Measurements from ENCODE around the gene PAFAH1B2.
"Not testable (repeated sequence)": the region's sequence is repeated elsewhere in the genome, so short reads cannot be mapped to it uniquely, and the experiment has no call there.

The PAFAH1B2 gene

DNA sequence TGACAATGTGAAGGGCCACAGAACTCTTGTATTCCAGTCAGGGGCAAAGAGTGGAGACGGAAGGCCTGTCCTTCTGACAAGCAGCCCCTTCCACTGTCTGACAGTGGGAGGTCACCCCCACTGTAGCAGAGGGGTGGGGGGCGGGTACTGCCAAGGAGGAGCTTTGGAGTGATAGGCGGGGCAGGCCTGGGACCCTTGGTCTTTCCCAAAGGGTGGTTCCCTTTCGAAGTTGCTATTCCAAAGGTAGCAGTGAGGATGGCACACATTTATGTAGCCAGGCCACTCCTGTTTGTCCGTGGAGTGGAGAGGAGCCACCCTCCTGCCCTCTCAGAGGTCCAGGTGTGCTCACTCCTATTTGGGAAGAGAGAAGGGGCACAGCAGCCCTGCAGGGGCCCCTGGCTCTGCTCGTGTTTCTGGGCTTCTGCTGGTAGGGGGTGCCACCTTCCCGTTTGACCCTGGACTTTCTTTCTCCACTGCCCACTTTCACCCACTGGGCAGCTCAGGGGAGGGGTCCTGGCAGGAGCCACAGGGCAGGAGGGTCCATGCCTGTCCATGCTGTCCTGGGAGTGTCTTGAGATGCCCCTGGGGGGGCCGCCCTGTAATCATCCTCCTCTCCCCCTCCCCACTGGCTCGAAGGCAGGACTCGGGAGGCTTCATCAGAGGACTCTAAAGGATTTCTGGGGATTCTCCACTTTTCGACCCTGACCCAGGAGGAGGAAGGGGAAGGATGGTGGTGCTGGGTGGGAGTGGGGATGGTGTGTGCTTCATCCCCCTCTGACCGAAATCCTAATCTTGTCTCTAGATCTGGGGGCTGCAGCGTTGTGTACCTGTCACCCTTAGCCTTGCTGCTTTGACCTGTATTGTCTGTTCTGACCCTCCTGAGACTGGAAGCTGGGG lies 56.1 kb downstream of the PAFAH1B2 start:
- H3K9me3 ChIP-seq (ENCODE audit: control insufficient read depth in 5 of 5, low read length in 5 of 5): no peaks in the 10 kb centered on the region
- H3K9ac ChIP-seq (ENCODE audit: low read length in 5 of 5): peak overlapping the region; percentile 1 to 67 (median 59)
- peaks cover 0 to 47% (median 40%) of the 10 kb centered on the region in 5 donors for H3K36me3 ChIP-seq (ENCODE audit: control insufficient read depth in 5 of 5, insufficient read depth in 5 of 5, low read length in 5 of 5)
- H3K27me3 ChIP-seq (ENCODE audit: control insufficient read depth in 5 of 5, insufficient read depth in 4 of 5, low read length in 5 of 5): no peaks in the 10 kb centered on the region
- H3K4me3 ChIP-seq (ENCODE audit: low read depth in 1 of 5, low read length in 5 of 5): peak overlapping the region; percentile 63 to 71 (median 67)
- H3K27ac ChIP-seq (ENCODE audit: low read depth, low read length): peak overlapping the region; percentile 79
- H3K4me1 ChIP-seq (ENCODE audit: control insufficient read depth in 5 of 5, insufficient read depth in 5 of 5, low read length in 5 of 5): peaks cover 6 to 80% (median 75%) of the 10 kb centered on the region in 5 donors

DNA sequence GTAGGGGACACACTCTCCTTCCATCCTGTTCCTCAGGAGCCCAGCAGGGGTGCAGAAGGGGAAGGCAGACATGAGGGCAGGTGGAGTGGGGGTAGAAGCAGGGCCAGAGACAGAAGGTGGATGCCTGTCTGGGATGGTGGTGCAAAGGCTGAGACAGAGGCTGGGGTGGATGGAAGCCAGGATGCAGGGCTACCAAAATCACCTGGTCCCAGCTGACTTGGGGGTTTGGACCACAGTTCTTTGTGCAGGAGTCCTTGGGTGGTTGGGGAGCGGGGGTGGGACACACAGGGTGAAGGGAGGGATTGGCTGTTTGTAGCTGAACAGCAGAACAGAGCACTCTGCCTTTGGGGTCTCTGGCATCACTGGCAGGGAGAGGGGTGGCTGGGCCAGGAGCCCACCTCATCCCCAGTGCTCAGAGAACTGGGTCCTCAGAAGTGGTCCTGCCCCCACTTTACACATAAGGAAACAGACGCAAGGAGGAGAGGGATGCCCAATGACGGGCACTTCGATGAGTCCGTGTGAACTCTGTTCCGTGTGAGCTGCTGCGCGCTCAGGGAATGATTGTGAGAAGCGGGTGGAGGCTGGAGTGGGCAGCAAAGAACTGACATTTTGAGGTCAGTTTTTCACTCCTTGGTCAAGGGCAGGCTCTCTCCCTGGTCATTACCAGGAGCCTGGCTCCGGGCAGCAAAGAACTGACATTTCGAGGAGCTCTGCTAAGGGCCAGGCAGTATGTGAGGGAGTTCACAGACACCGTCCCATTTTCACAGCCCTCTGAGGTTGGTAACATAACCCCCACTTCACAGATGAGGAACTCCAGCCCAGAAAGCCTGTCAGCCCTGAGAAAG lies 56.9 kb downstream of the PAFAH1B2 start:
- H3K27me3 ChIP-seq (ENCODE audit: control insufficient read depth in 5 of 5, insufficient read depth in 4 of 5, low read length in 5 of 5): no peaks in the 10 kb centered on the region
- H3K9me3 ChIP-seq (ENCODE audit: control insufficient read depth in 5 of 5, low read length in 5 of 5): no peaks in the 10 kb centered on the region
- peaks cover 0 to 44% (median 35%) of the 10 kb centered on the region in 5 donors for H3K36me3 ChIP-seq (ENCODE audit: control insufficient read depth in 5 of 5, insufficient read depth in 5 of 5, low read length in 5 of 5)
- peak overlapping the region; percentile 79 for H3K27ac ChIP-seq (ENCODE audit: low read depth, low read length)
- peak overlapping the region; percentile 63 to 71 (median 67) for H3K4me3 ChIP-seq (ENCODE audit: low read depth in 1 of 5, low read length in 5 of 5)
- peak overlapping the region; percentile 8 to 67 (median 59) for H3K9ac ChIP-seq (ENCODE audit: low read length in 5 of 5)
- peaks cover 6 to 86% (median 81%) of the 10 kb centered on the region in 5 donors for H3K4me1 ChIP-seq (ENCODE audit: control insufficient read depth in 5 of 5, insufficient read depth in 5 of 5, low read length in 5 of 5)

DNA sequence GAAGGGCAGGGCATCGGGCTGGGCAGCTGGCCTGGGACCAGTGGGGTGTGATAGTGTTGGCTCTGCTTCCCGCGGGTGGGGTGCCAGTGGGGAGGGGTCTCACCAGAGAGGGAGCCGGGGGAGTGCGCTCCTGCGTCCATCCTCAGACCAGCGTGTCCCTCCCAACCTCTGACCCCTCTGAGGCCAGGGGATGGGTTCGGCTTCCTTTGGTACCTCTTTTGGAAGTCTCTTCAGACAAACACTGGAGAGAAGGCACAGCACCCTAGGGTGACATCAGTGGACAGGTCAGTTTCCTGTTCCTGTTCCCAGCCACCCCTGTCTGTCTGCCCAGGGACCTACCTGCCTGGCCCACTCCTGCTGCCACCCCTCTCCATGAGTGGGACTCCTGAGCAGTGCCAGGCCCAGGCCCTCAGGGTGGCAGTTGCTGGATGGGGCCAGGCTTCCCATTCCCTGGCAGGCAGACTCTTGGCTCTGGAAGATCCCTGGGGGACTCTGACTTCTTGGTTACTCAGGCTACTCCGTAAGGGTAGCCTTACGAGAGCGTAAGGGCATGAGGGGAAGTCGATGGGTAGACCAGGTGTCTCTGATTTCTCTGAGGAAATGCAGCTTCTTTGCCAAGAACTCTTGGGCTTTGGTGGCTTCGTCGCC lies 57.7 kb downstream of the PAFAH1B2 start:
- Histone ChIP-seq H3K36me3 (ENCODE audit: control insufficient read depth in 5 of 5, insufficient read depth in 5 of 5, low read length in 5 of 5) (peaks cover 0 to 40% (median 28%) of the 10 kb centered on the region in 5 donors), H3K9ac (ENCODE audit: low read length in 5 of 5) (peak overlapping the region in 4 of 5 donors; percentile 8 to 67 (median 58)), H3K27ac (ENCODE audit: low read depth, low read length) (peak overlapping the region; percentile 79), H3K27me3 (ENCODE audit: control insufficient read depth in 5 of 5, insufficient read depth in 4 of 5, low read length in 5 of 5) (no peaks in the 10 kb centered on the region), H3K4me1 (ENCODE audit: control insufficient read depth in 5 of 5, insufficient read depth in 5 of 5, low read length in 5 of 5) (peaks cover 6 to 89% (median 84%) of the 10 kb centered on the region in 5 donors), H3K9me3 (ENCODE audit: control insufficient read depth in 5 of 5, low read length in 5 of 5) (no peaks in the 10 kb centered on the region), H3K4me3 (ENCODE audit: low read depth in 1 of 5, low read length in 5 of 5) (peak overlapping the region; percentile 63 to 71 (median 67))

DNA sequence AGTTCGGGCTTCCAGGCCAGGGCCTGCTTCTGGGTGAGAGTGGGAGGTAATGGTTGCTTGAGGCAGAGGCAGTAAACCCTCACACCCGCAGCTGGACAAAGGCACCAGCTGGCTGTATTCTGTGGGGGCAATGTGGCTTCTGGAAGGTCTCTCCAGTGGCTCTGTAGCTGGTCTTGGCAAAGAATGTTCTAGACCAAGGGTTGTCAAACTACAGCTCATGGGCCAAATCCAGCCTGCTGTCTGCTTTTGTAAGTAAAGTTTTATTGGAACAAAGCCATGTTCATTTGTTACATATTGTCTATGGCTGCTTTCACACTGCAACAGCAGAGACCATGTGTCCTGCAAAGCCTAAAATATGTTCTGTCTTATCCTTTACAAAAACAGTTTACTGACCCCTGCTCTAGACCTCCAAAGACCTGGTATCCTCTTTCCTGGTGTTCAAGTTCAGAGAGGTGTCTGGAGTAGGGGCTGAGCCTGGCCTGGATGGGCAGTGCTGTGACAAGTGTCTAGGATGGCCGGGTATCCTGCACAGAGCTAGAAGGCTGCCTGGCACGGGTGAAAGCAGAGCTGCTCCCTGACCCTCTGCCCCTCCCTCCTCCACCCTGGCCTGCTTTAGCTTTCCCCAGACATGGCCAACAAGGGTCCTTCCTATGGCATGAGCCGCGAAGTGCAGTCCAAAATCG lies 58.4 kb downstream of the PAFAH1B2 start:
- H3K4me1 ChIP-seq (ENCODE audit: control insufficient read depth in 5 of 5, insufficient read depth in 5 of 5, low read length in 5 of 5): peaks cover 6 to 85% (median 83%) of the 10 kb centered on the region in 5 donors
- peak overlapping the region in 2 of 5 donors; percentile 4 to 22 for H3K9ac ChIP-seq (ENCODE audit: low read length in 5 of 5)
- H3K27ac ChIP-seq (ENCODE audit: low read depth, low read length): peak overlapping the region; percentile 79
- no peaks in the 10 kb centered on the region for H3K9me3 ChIP-seq (ENCODE audit: control insufficient read depth in 5 of 5, low read length in 5 of 5)
- peak overlapping the region in 4 of 5 donors; percentile 31 to 71 (median 66) for H3K4me3 ChIP-seq (ENCODE audit: low read depth in 1 of 5, low read length in 5 of 5)
- peaks cover 0 to 36% (median 27%) of the 10 kb centered on the region in 5 donors for H3K36me3 ChIP-seq (ENCODE audit: control insufficient read depth in 5 of 5, insufficient read depth in 5 of 5, low read length in 5 of 5)
- H3K27me3 ChIP-seq (ENCODE audit: control insufficient read depth in 5 of 5, insufficient read depth in 4 of 5, low read length in 5 of 5): no peaks in the 10 kb centered on the region

DNA sequence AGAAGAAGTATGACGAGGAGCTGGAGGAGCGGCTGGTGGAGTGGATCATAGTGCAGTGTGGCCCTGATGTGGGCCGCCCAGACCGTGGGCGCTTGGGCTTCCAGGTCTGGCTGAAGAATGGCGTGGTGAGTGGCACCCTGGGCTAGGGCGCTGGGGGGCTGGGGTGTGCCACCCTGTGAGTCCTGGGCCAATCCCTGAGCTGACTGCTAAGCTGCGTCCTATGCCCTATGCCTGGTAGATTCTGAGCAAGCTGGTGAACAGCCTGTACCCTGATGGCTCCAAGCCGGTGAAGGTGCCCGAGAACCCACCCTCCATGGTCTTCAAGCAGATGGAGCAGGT lies 59.0 kb downstream of the PAFAH1B2 start:
- peaks cover 6 to 80% (median 78%) of the 10 kb centered on the region in 5 donors for H3K4me1 ChIP-seq (ENCODE audit: control insufficient read depth in 5 of 5, insufficient read depth in 5 of 5, low read length in 5 of 5)
- H3K27ac ChIP-seq (ENCODE audit: low read depth, low read length): peak overlapping the region; percentile 79
- peak overlapping the region in 1 of 5 donors; percentile 4 for H3K9ac ChIP-seq (ENCODE audit: low read length in 5 of 5)
- H3K36me3 ChIP-seq (ENCODE audit: control insufficient read depth in 5 of 5, insufficient read depth in 5 of 5, low read length in 5 of 5): peaks cover 0 to 36% (median 27%) of the 10 kb centered on the region in 5 donors
- H3K4me3 ChIP-seq (ENCODE audit: low read depth in 1 of 5, low read length in 5 of 5): peak overlapping the region in 1 of 5 donors; percentile 71
- no peaks in the 10 kb centered on the region for H3K27me3 ChIP-seq (ENCODE audit: control insufficient read depth in 5 of 5, insufficient read depth in 4 of 5, low read length in 5 of 5)
- H3K9me3 ChIP-seq (ENCODE audit: control insufficient read depth in 5 of 5, low read length in 5 of 5): no peaks in the 10 kb centered on the region

DNA sequence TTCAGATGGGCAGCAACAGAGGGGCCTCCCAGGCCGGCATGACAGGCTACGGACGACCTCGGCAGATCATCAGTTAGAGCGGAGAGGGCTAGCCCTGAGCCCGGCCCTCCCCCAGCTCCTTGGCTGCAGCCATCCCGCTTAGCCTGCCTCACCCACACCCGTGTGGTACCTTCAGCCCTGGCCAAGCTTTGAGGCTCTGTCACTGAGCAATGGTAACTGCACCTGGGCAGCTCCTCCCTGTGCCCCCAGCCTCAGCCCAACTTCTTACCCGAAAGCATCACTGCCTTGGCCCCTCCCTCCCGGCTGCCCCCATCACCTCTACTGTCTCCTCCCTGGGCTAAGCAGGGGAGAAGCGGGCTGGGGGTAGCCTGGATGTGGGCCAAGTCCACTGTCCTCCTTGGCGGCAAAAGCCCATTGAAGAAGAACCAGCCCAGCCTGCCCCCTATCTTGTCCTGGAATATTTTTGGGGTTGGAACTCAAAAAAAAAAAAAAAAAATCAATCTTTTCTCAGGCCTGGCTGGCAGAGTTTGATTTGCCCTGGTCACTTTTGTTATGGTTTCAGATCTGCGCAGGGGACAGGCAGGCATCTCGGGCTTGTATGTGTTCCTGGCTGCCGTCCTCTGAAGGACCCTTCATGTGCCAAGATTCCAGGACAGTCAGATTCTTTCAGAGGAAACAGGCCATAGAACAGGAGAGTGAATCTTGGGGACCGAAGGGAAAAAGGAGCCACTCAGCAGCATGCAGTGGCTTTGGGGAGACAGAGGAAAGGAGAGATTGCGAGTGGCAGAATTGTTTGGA lies 60.4 kb downstream of the PAFAH1B2 start:
- peak overlapping the region; percentile 50 for H3K27ac ChIP-seq (ENCODE audit: low read depth, low read length)
- H3K36me3 ChIP-seq (ENCODE audit: control insufficient read depth in 5 of 5, insufficient read depth in 5 of 5, low read length in 5 of 5): peaks cover 0 to 37% (median 24%) of the 10 kb centered on the region in 5 donors
- H3K4me1 ChIP-seq (ENCODE audit: control insufficient read depth in 5 of 5, insufficient read depth in 5 of 5, low read length in 5 of 5): peaks cover 6 to 66% (median 65%) of the 10 kb centered on the region in 5 donors
- H3K4me3 ChIP-seq (ENCODE audit: low read depth in 1 of 5, low read length in 5 of 5): no peak overlapping the region
- no peaks in the 10 kb centered on the region for H3K9me3 ChIP-seq (ENCODE audit: control insufficient read depth in 5 of 5, low read length in 5 of 5)
- no peaks in the 10 kb centered on the region for H3K27me3 ChIP-seq (ENCODE audit: control insufficient read depth in 5 of 5, insufficient read depth in 4 of 5, low read length in 5 of 5)
- H3K9ac ChIP-seq (ENCODE audit: low read length in 5 of 5): peak overlapping the region in 1 of 5 donors; percentile 11

DNA sequence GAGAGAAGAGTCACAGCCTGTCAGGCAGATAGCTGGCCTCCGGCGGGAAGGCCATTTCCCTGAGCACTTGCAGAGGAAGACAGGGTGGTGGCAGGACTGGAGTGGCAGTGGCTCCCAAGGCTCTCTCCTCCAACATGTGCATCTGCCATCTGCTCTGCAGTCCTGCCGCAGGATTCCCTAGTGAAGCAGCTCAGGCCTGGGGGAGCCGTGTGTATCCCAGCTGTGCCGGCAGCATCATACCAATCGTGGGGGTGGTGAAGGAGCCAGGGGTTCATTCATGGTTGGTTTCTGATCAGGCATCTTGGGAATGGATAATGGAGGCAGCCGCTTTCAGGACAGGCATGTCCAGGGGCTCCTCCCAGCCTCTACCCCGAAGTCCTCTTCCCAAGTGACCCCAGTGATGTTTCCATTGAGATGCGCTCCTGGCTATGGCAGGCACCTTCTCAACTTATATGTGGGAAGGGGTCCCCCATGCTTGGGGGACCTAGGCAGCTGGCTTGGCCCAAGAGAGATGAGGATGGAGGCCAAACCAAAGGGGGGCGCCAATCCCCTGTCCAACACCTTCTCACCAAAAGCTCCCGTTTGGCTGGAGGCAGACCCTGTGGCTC lies 61.2 kb downstream of the PAFAH1B2 start:
- Histone ChIP-seq H3K27me3 (ENCODE audit: control insufficient read depth in 5 of 5, insufficient read depth in 4 of 5, low read length in 5 of 5) (no peaks in the 10 kb centered on the region), H3K4me3 (ENCODE audit: low read depth in 1 of 5, low read length in 5 of 5) (no peak overlapping the region), H3K27ac (ENCODE audit: low read depth, low read length) (peak overlapping the region; percentile 50), H3K4me1 (ENCODE audit: control insufficient read depth in 5 of 5, insufficient read depth in 5 of 5, low read length in 5 of 5) (peaks cover 6 to 58% (median 56%) of the 10 kb centered on the region in 5 donors), H3K9ac (ENCODE audit: low read length in 5 of 5) (no peak overlapping the region), H3K9me3 (ENCODE audit: control insufficient read depth in 5 of 5, low read length in 5 of 5) (no peaks in the 10 kb centered on the region), H3K36me3 (ENCODE audit: control insufficient read depth in 5 of 5, insufficient read depth in 5 of 5, low read length in 5 of 5) (peaks cover 0 to 41% (median 24%) of the 10 kb centered on the region in 5 donors)

DNA sequence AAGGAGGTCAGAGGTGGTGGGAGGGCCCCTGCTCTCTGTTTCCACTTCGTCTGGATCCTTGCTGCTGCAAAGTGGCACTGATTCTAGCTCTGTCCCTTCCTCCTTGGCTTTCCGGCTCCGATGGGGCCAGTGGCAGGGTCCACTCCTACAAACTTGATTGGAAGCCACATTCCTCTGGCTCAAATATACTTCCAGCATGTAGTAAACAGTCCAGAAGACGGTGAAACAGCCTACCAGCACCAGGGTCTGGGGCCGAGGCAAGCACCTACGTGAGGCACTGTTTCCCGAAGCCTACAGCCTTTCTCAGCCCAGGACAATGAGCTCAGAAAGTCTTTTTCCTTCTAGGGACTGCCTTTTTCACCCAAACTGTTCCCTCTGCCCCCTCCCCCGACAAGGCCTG lies 62.0 kb downstream of the PAFAH1B2 start:
- not testable (repeated sequence) for H3K4me3 ChIP-seq (ENCODE audit: low read depth in 1 of 5, low read length in 5 of 5); H3K9me3 ChIP-seq (ENCODE audit: control insufficient read depth in 5 of 5, low read length in 5 of 5); H3K27ac ChIP-seq (ENCODE audit: low read depth, low read length); H3K9ac ChIP-seq (ENCODE audit: low read length in 5 of 5); H3K27me3 ChIP-seq (ENCODE audit: control insufficient read depth in 5 of 5, insufficient read depth in 4 of 5, low read length in 5 of 5)
- Histone ChIP-seq H3K36me3 (ENCODE audit: control insufficient read depth in 5 of 5, insufficient read depth in 5 of 5, low read length in 5 of 5) (peaks cover 0 to 46% (median 24%) of the 10 kb centered on the region in 5 donors), H3K4me1 (ENCODE audit: control insufficient read depth in 5 of 5, insufficient read depth in 5 of 5, low read length in 5 of 5) (peaks cover 5 to 50% (median 48%) of the 10 kb centered on the region in 5 donors)

Data from subcutaneous abdominal adipose tissue (tissue), 5 donors.